ENCODE results near the gene PRDX3.
"Not testable (repeated sequence)": the region's sequence is repeated elsewhere in the genome, so short reads cannot be mapped to it uniquely, and the experiment has no call there.

Gene PRDX3

DNA sequence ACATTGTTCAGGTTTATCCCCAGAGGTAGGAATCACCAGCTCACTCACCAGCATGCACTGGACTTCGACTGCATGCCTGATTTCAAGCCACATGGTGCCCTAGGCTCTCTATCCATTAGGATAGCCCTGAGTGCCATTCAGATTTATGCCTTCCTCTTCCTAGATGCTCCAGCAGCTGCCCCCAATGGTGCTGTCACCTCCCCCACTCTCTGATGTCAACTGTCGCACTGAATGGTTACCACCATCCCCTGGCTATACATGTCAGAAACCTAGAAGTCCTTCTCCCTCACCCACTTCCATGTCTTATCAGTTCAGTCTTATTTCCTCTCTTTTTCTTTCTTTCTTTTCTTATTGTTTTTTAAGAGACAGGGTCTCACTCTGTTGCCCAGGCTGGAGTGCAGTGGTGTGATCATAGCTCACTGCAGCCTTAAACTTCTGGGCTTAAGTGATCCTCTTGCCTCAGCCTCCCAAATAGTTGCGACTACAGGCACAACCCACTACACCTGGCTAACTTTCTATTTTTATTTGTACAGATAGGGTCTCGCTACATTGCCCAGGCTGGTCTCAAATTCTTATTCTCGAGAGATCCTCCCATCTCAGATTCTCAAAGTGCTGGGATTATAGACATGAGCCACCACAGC, 16.0 kb downstream of the PRDX3 start:
- H3K4me3 ChIP-seq (ENCODE audit: low read depth, low read length): no peak overlapping the region
- TF ChIP-seq, protein P1, sequence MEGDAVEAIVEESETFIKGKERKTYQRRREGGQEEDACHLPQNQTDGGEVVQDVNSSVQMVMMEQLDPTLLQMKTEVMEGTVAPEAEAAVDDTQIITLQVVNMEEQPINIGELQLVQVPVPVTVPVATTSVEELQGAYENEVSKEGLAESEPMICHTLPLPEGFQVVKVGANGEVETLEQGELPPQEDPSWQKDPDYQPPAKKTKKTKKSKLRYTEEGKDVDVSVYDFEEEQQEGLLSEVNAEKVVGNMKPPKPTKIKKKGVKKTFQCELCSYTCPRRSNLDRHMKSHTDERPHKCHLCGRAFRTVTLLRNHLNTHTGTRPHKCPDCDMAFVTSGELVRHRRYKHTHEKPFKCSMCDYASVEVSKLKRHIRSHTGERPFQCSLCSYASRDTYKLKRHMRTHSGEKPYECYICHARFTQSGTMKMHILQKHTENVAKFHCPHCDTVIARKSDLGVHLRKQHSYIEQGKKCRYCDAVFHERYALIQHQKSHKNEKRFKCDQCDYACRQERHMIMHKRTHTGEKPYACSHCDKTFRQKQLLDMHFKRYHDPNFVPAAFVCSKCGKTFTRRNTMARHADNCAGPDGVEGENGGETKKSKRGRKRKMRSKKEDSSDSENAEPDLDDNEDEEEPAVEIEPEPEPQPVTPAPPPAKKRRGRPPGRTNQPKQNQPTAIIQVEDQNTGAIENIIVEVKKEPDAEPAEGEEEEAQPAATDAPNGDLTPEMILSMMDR (IDR thresholded peaks at IDR 0.05; ENCODE audit: low read depth, low read length): no peak

DNA sequence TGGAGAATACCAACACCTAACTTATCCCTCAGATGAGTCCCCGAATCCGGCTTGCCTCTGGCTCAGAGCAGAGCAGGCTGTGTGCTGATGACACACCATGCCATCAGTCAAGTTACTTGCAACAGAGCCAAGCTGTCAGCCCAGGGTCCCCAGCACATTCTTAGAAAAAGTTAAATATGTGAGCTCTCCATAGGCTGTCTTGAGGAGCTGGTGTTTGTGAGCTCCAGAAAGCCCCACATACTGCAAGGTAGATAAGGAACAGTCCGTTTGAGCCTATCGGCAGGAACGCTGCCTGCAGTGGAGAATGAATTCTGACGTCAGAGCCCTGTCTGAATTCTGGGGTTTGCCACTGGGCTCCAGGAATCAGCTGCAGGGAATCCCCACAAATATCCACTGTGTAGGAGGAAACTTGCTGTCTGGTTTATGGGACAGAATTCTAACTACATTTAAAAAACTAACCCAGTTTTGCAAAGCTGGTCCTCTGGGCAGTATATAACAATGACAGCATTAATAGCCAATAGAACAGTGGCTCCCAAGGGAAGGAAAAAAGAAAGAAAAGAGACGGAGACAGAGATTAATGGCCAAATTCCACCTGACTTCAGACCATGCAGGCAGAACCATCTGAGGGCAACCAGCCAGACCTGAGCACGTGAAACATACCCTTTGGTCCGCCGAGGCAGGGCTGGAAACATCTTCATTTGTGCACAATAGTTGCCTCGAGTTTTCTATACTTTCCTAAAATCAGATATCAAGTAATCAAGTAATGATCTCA, 16.7 kb downstream of the PRDX3 start:
- H3K4me3 ChIP-seq (ENCODE audit: low read depth, low read length): no peak overlapping the region
- TF ChIP-seq, protein P1 (IDR thresholded peaks at IDR 0.05; ENCODE audit: low read depth, low read length): no peak

DNA sequence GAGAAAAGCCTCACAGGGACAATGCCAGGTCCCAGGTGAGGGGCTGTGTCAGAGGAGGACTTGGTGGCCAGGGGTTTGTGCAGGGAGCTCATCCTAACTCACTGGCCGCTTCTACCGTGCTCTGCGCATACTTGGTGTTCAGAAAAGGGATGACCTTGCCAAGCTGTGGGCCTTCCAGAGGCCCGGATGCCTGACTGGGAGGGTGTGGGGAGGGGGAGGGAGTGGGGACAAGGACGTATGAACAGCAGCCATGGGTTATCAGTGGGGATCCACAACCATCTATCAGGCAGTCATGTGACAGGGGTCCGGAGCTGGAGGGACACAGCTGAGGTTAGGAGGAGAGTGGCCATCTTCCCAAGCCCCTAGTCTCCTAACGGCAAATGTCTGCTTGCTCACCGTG, 19.3 kb downstream of the PRDX3 start:
- H3K4me3 ChIP-seq (ENCODE audit: low read depth, low read length): no peak overlapping the region
- TF ChIP-seq, protein P1 (IDR thresholded peaks at IDR 0.05; ENCODE audit: low read depth, low read length): no peak

DNA sequence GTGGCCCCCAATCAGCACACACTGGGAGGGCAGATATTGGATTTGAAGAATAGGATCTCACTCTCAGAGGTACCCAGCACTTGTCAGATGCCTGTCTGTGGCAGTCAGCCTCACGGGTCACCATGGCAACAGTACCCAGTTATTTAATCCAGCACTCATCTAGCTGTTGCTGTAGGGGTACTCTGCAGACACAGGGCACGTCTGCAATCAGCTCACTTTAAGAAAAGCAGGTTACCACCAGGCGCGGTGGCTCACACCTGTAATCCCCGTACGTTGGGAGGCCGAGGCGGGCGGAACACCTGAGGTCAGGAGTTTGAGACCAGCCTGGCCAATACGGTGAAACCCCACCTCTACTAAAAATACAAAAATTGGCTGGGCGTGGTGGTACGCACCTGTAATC, 25.0 kb downstream of the PRDX3 start:
- no peak overlapping the region for H3K4me3 ChIP-seq (ENCODE audit: low read depth, low read length)
- TF ChIP-seq, protein P1 (IDR thresholded peaks at IDR 0.05; ENCODE audit: low read depth, low read length): no peak

- H3K4me3 ChIP-seq (ENCODE audit: low read depth, low read length): no peak overlapping the region
- TF ChIP-seq, protein P1 (IDR thresholded peaks at IDR 0.05; ENCODE audit: low read depth, low read length): no peak
Measured at GRCh38 chr10:119153041-119153440, 25.6 kb downstream of the PRDX3 start.

- not testable (repeated sequence) for H3K4me3 ChIP-seq (ENCODE audit: low read depth, low read length)
Measured at GRCh38 chr10:119151601-119152000, 27.0 kb downstream of the PRDX3 start.

DNA sequence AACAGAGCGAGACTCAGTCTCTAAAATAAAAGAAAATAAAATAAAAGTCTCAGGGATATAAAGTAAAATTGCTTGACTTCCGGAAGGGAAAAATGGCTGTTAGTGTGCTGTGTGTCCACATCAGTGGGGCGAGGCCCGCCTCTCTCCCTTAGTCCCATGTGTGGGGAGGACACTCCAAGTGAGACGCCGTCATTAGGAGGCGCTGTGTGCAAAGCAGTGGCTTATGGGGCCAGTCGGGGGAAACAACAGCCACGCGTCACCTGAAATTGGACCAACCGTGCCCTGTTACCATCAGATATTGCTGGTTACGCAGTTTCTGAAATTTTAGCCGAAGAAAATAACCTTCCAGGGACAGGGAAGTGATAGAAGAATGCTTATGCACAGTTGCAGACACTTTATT, 28.9 kb downstream of the PRDX3 start:
- H3K4me3 ChIP-seq (ENCODE audit: low read depth, low read length): no peak overlapping the region
- TF ChIP-seq, protein P1 (IDR thresholded peaks at IDR 0.05; ENCODE audit: low read depth, low read length): no peak

Data from WI38 (cell line).